DMS 273 (cell line): ENCODE results near the gene CDH2.
"Not testable (repeated sequence)": the region's sequence is repeated elsewhere in the genome, so short reads cannot be mapped to it uniquely, and the experiment has no call there.

Experiments used
- DNase-seq: peaks from one replicate; lab custom pipeline; 2025; ENCODE audit not compliant: unreplicated experiment; lab: John Stamatoyannopoulos, UW

CDH2 gene

GRCh38 chr18:27922780-27923179 lies 254.2 kb downstream of the CDH2 start:
- no peak for DNase-seq

GRCh38 chr18:27921904-27922751 lies 254.8 kb downstream of the CDH2 start:
- DNase-seq = no peak

- no peak for DNase-seq
Measured at GRCh38 chr18:27921392-27921791, 255.5 kb downstream of the CDH2 start.

- DNase-seq = no peak
Measured at GRCh38 chr18:27920836-27921235, 256.1 kb downstream of the CDH2 start.

GRCh38 chr18:27906189-27906588 lies 270.7 kb downstream of the CDH2 start:
- DNase-seq = not testable (repeated sequence)

GRCh38 chr18:27903906-27904305 lies 273.0 kb downstream of the CDH2 start:
- DNase-seq = no peak

GRCh38 chr18:27901424-27902226 lies 275.3 kb downstream of the CDH2 start:
- no peak for DNase-seq
